Immature natural killer cell (primary cell): ENCODE results near the gene UBIAD1. TPM values are rescaled to one million over a fixed set of nuclear protein-coding genes. Genes with fewer than 3 reads are reported as not detected.
"Not testable (repeated sequence)": the region's sequence is repeated elsewhere in the genome, so short reads cannot be mapped to it uniquely, and the experiment has no call there.

Experiments used
- DNase-seq, 3 donors: peaks; one replicate each; pipeline ENCODE4 v3.0.0; 2022; ENCODE audit warnings: mixed read lengths in 1 of 3
- H3K27ac Mint-ChIP-seq, 6 donors: one replicate each; pipeline ENCODE4 v1.8.0; 2020; ENCODE audit warnings: mixed read lengths in 6 of 6, mild to moderate bottlenecking in 5 of 6, inconsistent platforms in 4 of 6, moderate library complexity in 3 of 6
- H3K27me3 Mint-ChIP-seq, 3 donors: one replicate each; pipeline ENCODE4 v1.8.0; 2020 to 2021; ENCODE audit warnings: low read depth in 3 of 3, mild to moderate bottlenecking in 3 of 3, mixed read lengths in 3 of 3, moderate library complexity in 3 of 3, inconsistent platforms in 1 of 3
- H3K36me3 Mint-ChIP-seq, 3 donors: one replicate each; pipeline ENCODE4 v1.8.0; 2020; ENCODE audit warnings: mixed read lengths in 3 of 3, inconsistent platforms in 2 of 3, mild to moderate bottlenecking in 2 of 3
- H3K4me1 Mint-ChIP-seq, 2 donors: one replicate each; pipeline ENCODE4 v1.8.0; 2020; ENCODE audit warnings: inconsistent platforms in 2 of 2, mild to moderate bottlenecking in 2 of 2, mixed read lengths in 2 of 2, moderate library complexity in 1 of 2
- H3K4me3 Mint-ChIP-seq, 5 donors: one replicate each; pipeline ENCODE4 v1.8.0; 2020; ENCODE audit warnings: mild to moderate bottlenecking in 5 of 5, mixed read lengths in 5 of 5, inconsistent platforms in 3 of 5, moderate library complexity in 3 of 5
- H3K9me3 Mint-ChIP-seq, 6 donors: one replicate each; pipeline ENCODE4 v1.8.0; 2020; ENCODE audit warnings: mild to moderate bottlenecking in 6 of 6, mixed read lengths in 6 of 6, inconsistent platforms in 4 of 6, moderate library complexity in 3 of 6
- polyA plus RNA-seq, 3 donors: library from polyadenylated mRNA; unstranded; fragments of 300-500 nt; fragmentation: Illumina TruSeq; gene quantifications; one replicate each; pipeline ENCODE4 v1.2.3, GENCODE V29; 2021

Gene UBIAD1
- polyA plus RNA-seq, 3 donors from 2014 or later, result 17.9 to 29.6 (median 28.5) TPM

GRCh38 chr1:11285883-11286734 lies 13.1 kb downstream of the UBIAD1 start:
- Mint-ChIP-seq H3K36me3 (peaks cover 9 to 24% (median 20%) of the 10 kb centered on the region in 3 donors), H3K9me3 (no peaks in the 10 kb centered on the region), H3K27ac (no peak overlapping the region), H3K4me3 (no peak overlapping the region), H3K4me1 (peaks cover 8 to 19% of the 10 kb centered on the region in 2 donors), H3K27me3 (peaks cover 0 to 4% (median 0%) of the 10 kb centered on the region in 3 donors)
- DNase-seq, result no peak

- Mint-ChIP-seq H3K27ac (no peak overlapping the region), H3K27me3 (peaks cover 0 to 4% (median 0%) of the 10 kb centered on the region in 3 donors), H3K36me3 (peaks cover 9 to 28% (median 20%) of the 10 kb centered on the region in 3 donors), H3K4me3 (no peak overlapping the region), H3K4me1 (peaks cover 1 to 11% of the 10 kb centered on the region in 2 donors), H3K9me3 (no peaks in the 10 kb centered on the region)
- DNase-seq, result no peak
These were observed 13.9 kb downstream of the UBIAD1 start for GRCh38 chr1:11286735-11287410.

- H3K27me3 Mint-ChIP-seq, result peaks cover 0 to 4% (median 0%) of the 10 kb centered on the region in 3 donors
- H3K9me3 Mint-ChIP-seq, result no peaks in the 10 kb centered on the region
- peaks cover 0 to 3% of the 10 kb centered on the region in 2 donors for H3K4me1 Mint-ChIP-seq
- H3K4me3 Mint-ChIP-seq, result no peak overlapping the region
- DNase-seq, result no peak
- H3K36me3 Mint-ChIP-seq, result peaks cover 13 to 24% (median 24%) of the 10 kb centered on the region in 3 donors
- H3K27ac Mint-ChIP-seq, result peak overlapping the region in 1 of 6 donors; percentile 15
These were observed 16.1 kb downstream of the UBIAD1 start for GRCh38 chr1:11289064-11289463.

- peaks cover 0 to 3% of the 10 kb centered on the region in 2 donors for H3K4me1 Mint-ChIP-seq
- peaks cover 18 to 20% (median 19%) of the 10 kb centered on the region in 3 donors for H3K36me3 Mint-ChIP-seq
- no peak overlapping the region for H3K27ac Mint-ChIP-seq
These were observed 18.1 kb downstream of the UBIAD1 start for GRCh38 chr1:11291049-11291448.

GRCh38 chr1:11293856-11294255 lies 20.9 kb downstream of the UBIAD1 start:
- Mint-ChIP-seq H3K9me3 (no peaks in the 10 kb centered on the region), H3K27me3 (peaks cover 0 to 1% (median 0%) of the 10 kb centered on the region in 3 donors), H3K27ac (no peak overlapping the region), H3K36me3 (peaks cover 12 to 18% (median 14%) of the 10 kb centered on the region in 3 donors), H3K4me1 (peaks cover 0 to 3% of the 10 kb centered on the region in 2 donors), H3K4me3 (no peak overlapping the region)
- DNase-seq, result no peak

More at GRCh38 chr1:11291049-11291448, 18.1 kb downstream of the UBIAD1 start:
- DNase-seq, result no peak
- Mint-ChIP-seq H3K27me3 (peaks cover 0 to 1% (median 0%) of the 10 kb centered on the region in 3 donors), H3K4me3 (no peak overlapping the region), H3K9me3 (no peaks in the 10 kb centered on the region)

GRCh38 chr1:11294951-11295350 lies 22.0 kb downstream of the UBIAD1 start:
- Mint-ChIP-seq H3K27ac (peak overlapping the region in 3 of 6 donors; percentile 5 to 68 (median 11)), H3K4me1 (peaks cover 0 to 3% of the 10 kb centered on the region in 2 donors), H3K9me3 (no peaks in the 10 kb centered on the region), H3K4me3 (no peak overlapping the region), H3K36me3 (peaks cover 8 to 13% (median 11%) of the 10 kb centered on the region in 3 donors), H3K27me3 (no peaks in the 10 kb centered on the region)
- no peak for DNase-seq

GRCh38 chr1:11295905-11296304 lies 22.9 kb downstream of the UBIAD1 start:
- Mint-ChIP-seq H3K4me3 (no peak overlapping the region), H3K27ac (peak overlapping the region in 1 of 6 donors; percentile 29), H3K9me3 (no peaks in the 10 kb centered on the region), H3K4me1 (peaks cover 0 to 2% of the 10 kb centered on the region in 2 donors), H3K36me3 (peaks cover 4 to 12% (median 6%) of the 10 kb centered on the region in 3 donors), H3K27me3 (no peaks in the 10 kb centered on the region)
- no peak for DNase-seq

GRCh38 chr1:11297774-11298173 lies 24.8 kb downstream of the UBIAD1 start:
- not testable (repeated sequence) for H3K9me3 Mint-ChIP-seq, H3K27me3 Mint-ChIP-seq, H3K4me1 Mint-ChIP-seq, H3K36me3 Mint-ChIP-seq, DNase-seq, H3K4me3 Mint-ChIP-seq, H3K27ac Mint-ChIP-seq

- peaks cover 0 to 2% (median 0%) of the 10 kb centered on the region in 3 donors for H3K27me3 Mint-ChIP-seq
- DNase-seq, result no peak
- peaks cover 0 to 6% (median 0%) of the 10 kb centered on the region in 3 donors for H3K36me3 Mint-ChIP-seq
- H3K4me3 Mint-ChIP-seq, result no peak overlapping the region
- no peaks in the 10 kb centered on the region for H3K9me3 Mint-ChIP-seq
- H3K27ac Mint-ChIP-seq, result no peak overlapping the region
- H3K4me1 Mint-ChIP-seq, result no peaks in the 10 kb centered on the region
These were observed 25.6 kb downstream of the UBIAD1 start for GRCh38 chr1:11298390-11299224.

GRCh38 chr1:11299225-11299574 lies 26.2 kb downstream of the UBIAD1 start:
- Mint-ChIP-seq H3K27ac (no peak overlapping the region), H3K9me3 (no peaks in the 10 kb centered on the region), H3K36me3 (peaks cover 0 to 6% (median 0%) of the 10 kb centered on the region in 3 donors), H3K4me1 (no peaks in the 10 kb centered on the region), H3K4me3 (no peak overlapping the region), H3K27me3 (peaks cover 0 to 2% (median 0%) of the 10 kb centered on the region in 3 donors)
- no peak for DNase-seq

GRCh38 chr1:11301601-11302000 lies 28.6 kb downstream of the UBIAD1 start:
- no peak for DNase-seq
- Mint-ChIP-seq H3K27ac (no peak overlapping the region), H3K4me3 (no peak overlapping the region), H3K9me3 (no peaks in the 10 kb centered on the region), H3K4me1 (no peaks in the 10 kb centered on the region), H3K36me3 (no peaks in the 10 kb centered on the region), H3K27me3 (peaks cover 0 to 2% (median 0%) of the 10 kb centered on the region in 3 donors)

GRCh38 chr1:11302366-11302765 lies 29.4 kb downstream of the UBIAD1 start:
- H3K36me3 Mint-ChIP-seq, result no peaks in the 10 kb centered on the region
- H3K4me3 Mint-ChIP-seq, result no peak overlapping the region
- H3K27ac Mint-ChIP-seq, result no peak overlapping the region
- no peaks in the 10 kb centered on the region for H3K4me1 Mint-ChIP-seq
- H3K9me3 Mint-ChIP-seq, result no peaks in the 10 kb centered on the region
- peaks cover 0 to 2% (median 0%) of the 10 kb centered on the region in 3 donors for H3K27me3 Mint-ChIP-seq
- no peak for DNase-seq

- not testable (repeated sequence) for H3K27ac Mint-ChIP-seq, H3K36me3 Mint-ChIP-seq, H3K9me3 Mint-ChIP-seq, DNase-seq, H3K4me1 Mint-ChIP-seq, H3K27me3 Mint-ChIP-seq, H3K4me3 Mint-ChIP-seq
These were observed 32.5 kb downstream of the UBIAD1 start for GRCh38 chr1:11305516-11305915.
